ENCODE measurements around the gene ZSWIM3.

Gene ZSWIM3

DNA sequence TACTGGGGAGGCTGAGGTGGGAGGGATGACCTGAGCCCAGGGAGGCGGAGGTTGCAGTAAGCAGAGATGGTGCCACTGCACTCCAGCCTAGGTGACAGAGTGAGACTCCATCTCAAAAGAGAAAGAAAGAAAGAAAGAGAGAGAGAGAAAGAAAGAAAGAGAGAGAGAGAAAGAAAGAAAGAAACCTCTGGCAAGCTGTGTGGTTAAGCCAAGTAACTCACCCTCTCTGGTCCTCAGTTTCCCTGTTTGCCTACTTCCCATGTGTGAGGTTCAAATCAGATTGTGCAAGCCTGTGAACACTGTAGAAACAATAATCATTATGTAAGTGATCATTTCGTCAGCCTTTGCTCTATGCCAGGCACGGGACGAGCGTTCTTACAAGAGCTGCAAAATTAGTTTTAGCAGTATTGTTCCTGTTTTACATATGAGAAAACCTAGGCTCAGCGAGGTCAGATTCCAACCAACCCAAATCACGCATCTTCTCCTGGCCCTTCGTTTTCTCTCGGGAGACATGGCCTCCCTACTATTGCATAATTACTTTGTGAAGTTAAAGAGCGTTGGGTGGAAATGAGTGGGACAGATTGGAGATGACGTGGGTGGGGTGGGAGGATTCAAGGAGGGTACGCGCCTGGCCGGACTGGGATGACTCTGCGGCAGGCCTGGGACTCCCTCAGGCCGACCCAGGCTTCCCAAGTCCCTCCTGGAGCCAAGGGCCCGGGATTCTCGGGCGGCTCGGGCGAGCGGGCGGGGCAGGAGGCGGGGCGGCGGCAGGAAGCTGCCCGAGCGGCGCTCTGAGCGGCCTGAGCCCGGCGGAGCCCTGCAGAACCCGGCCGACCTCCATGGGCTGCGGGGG, 24.2 kb upstream of the ZSWIM3 start, which contains the start of gene SNX21:
Gene SNX21, plus strand, starts transcription at position 770 of the 853 bp plus-strand sequence. CDS start 121 bp downstream, outside the sequence.
- DNase-seq, result no peak

DNA sequence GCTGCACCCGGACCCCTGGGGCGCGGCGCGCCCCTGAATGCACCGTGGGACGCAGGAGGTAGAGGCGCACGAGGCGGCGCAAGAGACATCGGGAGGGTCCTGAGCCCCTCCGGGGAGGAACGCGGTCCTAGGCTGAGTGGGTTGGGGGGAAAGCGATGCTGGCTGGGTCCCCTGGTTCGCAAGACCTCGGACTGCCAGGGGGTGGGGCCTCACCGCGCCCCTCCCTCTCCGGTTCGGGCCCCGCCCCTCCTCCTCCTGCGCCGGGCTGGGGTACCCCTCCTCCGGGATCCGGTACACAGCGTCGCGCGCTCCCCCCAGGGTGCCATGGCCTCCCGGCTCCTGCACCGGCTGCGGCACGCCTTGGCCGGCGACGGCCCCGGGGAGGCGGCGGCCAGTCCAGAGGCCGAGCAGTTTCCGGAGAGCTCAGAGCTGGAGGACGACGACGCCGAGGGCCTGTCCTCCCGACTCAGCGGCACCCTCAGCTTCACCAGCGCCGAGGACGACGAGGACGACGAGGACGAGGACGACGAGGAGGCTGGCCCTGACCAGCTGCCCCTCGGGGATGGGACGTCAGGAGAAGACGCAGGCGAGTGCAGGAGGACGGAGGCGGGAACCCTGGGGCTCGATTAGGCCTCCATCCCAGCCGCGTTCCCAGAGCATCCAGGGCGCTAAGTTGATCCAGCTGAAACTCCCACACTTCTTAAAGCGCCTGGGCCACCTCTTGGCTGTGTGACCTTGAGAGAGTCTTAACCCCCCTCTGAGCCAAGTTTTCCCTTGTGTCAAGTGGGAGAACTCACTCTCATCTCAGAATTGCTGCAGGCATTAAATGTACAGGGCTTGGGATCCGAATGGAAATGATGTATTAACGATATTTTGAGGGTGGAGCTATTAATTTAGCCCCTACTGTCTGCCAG, 23.3 kb upstream of the ZSWIM3 start:
- peak; percentile 58 for DNase-seq

DNA sequence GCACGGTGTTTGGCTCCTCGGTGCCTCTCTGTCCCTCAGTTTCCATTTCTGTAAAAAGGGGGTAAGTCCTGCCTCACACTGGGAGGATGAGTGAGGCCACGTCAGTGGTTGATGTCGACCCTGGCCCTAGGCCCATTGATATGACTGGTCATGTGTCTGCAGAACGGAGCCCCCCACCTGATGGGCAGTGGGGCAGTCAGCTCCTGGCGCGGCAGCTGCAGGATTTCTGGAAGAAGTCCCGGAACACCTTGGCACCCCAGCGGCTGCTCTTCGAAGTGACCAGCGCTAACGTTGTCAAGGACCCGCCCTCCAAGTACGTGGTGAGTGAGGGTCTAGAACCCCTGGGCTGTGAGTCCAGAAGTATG, 22.6 kb upstream of the ZSWIM3 start:
- no peak for DNase-seq

DNA sequence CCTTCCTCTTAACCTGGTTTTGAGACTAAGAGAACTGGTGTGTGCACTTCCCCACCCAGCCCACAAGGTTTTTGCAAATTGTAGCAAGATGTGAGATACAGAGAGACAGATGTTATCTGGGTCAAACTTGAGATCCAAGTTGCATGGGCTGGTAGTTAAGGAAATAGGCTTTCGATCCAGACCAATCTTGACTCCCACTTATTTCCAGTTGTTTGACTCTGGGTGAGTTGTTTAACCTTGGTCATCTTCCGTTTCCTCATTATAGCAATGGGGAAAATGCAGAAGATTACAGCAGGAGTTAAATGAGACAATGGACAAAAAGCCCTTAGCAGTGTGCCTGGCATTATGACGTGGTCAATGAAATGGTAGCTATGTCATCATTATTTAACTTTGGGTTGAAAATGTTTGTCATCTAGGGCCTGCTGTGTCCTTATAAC, 22.1 kb upstream of the ZSWIM3 start:
- no peak for DNase-seq

DNA sequence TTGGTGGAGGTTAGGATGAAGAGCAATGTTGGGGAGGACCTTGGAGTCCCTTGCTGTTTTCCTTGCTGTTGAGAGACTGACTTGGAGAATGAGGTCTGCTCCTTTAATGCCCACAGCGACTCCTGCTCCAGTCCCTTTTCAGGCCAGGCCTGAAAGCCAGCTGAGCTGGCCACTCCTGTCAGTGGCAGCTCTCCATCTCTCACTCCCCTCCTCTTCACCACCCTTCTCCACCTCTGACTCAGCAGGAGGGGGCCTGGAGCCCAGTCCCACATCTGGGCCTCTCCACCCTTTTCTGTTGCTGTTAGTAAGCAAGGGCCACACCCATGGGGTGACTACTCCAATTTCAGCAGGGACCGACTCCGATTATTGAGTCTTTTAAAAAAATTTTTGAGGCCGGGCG, 21.6 kb upstream of the ZSWIM3 start:
- DNase-seq, result no peak

DNA sequence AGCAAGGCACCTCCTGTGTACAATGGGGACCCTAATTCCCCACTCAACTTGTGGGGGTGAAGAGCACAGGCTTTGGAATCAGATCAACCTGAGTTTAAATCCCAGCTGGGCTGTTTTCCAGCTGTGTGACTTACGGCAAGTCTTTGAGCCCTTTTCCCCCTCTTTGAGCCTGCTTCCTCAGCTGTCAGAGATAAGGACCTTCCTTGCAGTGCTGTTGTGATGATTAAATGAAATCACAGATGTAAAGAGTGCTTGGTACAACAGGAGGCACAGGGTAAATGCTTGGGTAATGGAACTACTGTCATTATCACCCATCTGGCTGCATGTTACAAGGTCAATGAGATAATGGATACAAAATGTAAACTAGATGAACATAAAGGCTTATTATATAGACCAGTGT, 20.6 kb upstream of the ZSWIM3 start:
- DNase-seq, result no peak

DNA sequence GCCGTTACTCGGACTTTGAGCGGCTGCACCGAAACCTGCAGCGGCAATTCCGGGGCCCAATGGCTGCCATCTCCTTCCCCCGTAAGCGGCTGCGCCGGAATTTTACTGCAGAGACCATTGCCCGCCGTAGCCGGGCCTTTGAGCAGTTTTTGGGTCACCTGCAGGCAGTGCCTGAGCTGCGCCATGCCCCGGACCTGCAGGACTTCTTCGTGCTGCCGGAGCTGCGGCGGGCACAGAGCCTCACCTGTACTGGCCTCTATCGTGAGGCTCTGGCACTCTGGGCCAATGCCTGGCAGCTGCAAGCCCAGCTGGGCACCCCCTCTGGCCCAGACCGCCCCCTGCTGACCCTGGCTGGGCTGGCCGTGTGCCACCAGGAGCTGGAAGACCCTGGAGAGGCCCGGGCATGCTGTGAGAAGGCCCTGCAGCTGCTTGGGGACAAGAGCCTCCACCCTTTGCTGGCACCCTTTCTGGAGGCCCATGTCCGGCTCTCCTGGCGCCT, 16.7 kb upstream of the ZSWIM3 start:
- no peak for DNase-seq

DNA sequence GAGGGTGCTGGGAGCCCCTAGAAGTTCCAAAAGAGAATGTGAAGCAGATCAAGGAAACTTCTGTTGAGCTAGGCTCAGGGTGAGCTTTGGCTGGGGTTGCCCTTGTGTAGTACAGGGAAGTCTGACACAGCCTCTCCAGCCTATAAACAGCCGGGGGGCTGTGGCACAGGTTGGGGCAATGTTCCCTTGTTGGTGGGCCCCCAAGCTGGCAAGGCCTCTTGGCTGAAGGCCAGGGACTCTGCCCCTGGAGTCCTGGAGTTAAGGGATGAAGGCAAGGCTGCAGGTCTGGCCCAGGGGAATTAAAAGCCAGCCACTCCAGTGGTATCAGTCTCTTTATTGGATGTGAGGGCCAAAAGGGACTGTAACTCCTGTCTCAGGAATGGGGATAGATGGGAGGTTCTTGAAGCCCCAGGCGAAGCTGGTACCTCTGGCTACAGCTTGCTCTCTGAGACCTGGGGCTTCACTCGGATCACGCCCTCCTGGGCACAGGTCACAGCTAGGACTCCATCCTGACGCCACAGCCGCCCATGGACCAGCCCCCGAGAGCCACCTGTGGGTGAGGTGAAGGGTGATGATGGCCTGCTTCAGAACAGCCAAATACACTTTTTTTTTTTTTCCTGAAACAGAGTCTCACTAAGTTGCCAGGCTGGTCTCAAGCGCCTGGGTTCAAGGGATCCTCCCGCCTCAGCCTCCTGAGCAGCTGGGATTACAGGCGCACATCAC, 15.8 kb upstream of the ZSWIM3 start:
- DNase-seq, result no peak

DNA sequence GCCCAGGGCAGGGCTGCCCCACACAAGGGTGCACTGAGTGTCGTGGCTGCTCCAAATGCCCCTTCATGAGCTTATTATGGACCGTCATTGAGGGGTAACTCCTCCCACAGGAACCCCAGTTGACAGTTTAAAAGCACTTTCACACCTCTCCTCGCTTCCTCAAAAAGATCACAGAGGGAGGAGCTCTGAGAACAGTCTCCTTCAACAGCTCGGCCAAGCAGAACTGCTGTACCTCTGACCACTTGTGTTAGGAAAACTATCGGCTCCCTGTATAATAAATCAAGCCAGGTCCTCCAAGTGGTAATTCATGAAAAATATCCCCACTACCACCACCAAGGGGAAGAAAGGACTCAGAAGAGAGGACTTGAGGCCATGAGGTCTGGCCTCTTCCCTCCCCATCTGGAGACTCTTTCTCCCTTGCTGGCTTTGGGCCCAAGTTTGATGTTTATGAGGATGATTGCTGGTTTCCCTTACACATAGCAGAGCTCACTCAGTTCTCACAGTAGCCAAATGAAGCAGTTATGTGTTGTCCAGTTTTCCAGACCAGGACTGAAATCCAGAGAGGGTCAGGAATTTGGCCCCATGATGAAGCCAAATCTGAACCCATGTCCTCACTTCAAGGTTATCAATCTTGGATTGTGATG, 15.1 kb upstream of the ZSWIM3 start:
- DNase-seq, result no peak

DNA sequence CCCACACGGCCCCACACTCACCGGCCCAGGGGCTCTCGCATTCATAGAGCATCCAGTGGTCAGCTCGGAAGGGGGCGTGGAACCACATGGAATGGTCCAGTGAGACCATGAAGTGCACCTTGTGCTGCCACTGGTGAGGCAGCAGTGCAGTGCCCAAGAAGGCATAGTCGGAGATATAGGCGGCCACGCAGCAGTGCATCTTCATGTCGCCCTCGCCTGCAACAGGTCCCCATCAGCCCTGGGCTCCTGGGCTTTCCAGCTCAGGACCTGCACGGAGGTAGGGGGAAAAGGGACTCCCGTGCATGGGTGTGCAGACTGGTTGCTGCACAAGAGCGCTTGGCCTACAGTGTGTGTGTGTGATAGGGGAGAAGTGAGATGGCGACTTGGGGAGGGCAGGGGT, 13.9 kb upstream of the ZSWIM3 start:
- no peak for DNase-seq

DNA sequence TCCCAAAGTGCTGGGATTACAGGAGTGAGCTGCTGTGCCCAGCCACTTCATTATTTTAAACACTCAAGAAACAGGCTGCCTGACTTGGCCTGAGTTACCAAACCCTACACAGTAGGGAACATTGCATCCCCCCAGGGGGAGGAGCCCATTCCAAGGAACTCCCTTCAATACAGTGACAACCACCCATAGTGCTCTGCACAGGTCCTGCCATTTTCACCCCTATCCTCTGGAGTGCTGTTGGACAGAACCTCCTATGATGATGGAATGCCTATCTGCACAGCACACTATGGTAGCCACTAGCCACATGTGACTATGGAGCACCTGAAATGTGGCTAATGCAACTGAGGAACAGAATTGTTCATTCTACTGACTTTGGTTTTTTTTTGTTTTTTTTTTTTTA, 12.0 kb upstream of the ZSWIM3 start:
- DNase-seq, result no peak

DNA sequence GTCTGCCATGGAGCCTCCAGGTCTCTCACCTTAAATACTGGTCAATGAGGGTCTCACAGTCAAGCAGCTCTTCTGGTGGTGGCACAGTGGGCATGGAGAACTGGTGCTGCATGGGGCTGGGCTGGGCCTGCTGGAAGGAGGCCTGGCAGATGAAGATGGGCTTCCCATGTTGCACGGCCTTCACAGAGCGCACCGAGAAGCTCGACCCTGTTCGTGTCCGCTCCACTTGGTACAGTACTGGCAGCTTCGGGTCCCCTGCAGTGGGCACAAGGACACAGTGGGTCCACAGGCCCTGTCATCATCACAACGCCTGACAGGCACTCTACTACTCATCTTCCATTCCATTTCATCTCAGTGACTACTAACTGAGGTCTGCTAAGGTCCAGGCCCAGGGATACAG, 9.0 kb upstream of the ZSWIM3 start:
- DNase-seq, result no peak

DNA sequence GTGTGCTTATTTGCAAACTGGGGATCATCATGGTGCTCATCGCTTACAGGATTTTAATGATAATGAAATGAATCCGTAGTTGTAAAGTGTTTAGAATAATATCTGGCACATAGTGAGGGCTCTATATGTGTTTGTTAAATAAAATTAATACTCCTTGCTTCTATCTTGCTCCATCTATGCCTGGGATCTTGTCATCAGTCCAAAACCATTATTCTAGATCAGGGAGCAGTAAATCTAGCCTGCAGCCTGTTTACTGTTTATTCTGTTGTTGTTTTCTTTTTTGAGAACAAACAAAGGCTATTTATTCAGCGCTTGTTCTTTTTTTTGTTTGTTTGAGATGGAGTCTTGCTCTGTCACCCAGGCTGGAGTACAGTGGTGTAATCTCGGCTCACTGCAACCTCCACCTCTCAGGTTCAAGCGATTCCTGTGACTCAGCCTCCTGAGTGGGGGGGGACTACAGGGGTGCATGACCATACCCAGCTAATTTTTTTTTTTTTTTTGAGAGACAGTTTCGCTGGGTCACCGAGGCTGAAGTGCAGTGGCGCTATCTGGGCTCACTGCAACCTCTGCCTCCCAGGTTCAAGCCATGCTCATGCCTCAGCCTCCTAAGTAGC, 8.3 kb upstream of the ZSWIM3 start:
- DNase-seq, result no peak

DNA sequence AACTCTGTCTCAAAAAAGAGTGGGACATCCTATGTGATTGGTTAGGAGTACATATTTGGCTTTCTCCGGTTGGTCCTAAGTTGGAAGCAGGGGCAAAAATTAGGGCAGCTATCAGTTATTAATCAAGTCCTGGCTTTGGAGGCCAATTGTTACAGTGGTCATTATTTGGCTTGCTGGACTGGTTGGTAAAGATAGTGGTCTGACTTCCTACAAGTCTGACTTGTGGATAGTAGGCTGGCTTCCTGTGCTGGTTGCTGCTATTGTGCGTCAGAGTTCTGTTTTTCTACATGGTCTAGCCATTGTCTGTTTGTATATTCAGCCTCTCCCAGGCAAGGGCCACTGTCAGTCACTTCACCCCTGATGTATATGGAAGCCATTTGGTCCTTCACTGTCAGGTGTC, 7.2 kb upstream of the ZSWIM3 start:
- no peak for DNase-seq

DNA sequence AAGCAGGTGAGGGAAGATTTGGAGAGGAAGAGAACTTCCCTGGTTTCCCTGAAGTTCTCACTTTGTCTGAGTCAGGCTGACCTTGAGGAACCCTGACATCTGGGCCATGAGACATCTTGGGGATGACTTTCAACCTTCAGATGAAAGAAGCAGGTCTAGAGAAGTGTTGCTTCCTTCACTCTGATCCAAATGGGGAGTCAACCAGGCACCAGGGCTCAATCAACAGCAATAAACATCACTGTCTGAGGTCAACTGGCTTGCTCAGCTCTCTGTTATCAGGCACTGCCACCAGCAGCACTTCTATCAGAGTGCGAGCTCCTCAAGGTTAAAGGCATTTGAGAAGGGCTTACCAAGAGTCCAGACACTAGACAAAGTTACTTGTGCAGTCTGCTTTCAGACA, 6.5 kb upstream of the ZSWIM3 start:
- DNase-seq, result no peak

DNA sequence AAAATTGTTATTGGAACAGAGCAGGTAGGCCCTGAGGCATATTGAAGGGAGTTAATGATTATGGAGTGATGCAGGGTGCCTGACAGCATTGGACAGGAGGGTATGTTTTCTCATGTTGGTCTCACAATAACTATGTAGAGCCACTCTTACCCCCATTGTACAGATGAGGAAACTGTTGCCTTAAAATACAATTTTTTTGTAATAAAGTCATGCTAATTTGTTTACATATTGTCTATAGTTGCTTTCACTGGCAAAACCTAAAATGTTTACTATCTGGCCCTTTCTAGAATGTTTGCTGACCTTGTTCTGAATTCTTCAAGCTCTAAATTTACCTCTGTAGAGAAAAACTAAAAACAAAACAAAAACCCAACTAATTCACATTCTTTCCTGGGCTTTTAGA, 5.9 kb upstream of the ZSWIM3 start:
- DNase-seq, result no peak

DNA sequence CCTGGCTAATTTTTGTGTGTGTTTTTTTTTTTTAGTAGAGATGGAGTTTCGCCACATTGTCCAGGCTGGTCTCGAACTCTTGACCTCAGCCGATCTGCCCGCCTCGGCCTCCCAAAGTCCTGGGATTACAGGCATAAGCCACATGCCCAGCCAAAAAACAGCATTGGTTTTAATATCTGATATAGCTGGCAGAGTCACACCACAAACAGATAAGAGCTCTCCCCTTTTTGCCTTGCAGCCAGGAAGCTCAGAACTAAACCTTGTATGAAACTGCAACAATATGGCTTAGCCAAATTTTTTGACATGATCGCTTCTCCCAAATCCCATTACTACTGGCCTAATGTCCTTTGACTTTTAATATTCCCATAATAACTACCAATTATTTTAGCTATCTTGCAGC, 5.1 kb upstream of the ZSWIM3 start:
- no peak for DNase-seq

DNA sequence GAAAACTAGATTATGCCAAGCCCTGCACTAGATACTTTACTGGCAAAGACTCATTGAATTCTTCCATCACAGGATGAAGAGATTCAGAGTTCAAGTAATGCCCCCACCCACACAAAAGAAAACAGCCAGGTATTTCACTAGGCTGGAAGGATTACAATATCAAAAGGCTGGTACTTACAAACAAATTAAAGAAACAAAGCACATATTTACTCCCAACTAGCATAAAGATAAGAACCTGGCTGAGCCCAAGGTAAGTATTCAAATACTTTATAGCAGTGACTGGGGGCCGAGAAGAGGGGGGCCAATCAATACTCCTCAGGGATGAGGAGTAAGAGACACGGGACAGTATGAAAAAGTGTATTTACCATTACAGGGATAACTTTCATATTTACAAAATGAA, 3.9 kb upstream of the ZSWIM3 start:
- no peak for DNase-seq

DNA sequence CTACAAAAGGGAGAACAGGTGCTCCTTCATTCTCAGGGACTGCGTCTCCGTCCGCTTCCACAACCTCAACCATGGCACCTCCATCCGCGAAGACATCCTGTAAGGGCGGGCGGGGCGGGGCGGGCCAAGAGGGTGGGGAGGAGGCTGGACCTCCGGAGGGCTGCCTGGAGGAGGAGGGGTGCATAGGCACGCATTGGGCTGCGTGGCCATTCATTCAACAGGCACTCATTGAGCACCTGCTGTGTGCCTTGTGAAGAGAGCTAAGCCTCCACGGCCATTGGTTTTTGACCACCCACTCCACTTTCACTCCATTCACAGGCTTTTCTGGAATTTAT, 435 bp downstream of the ZSWIM3 start:
- no peak for DNase-seq

DNA sequence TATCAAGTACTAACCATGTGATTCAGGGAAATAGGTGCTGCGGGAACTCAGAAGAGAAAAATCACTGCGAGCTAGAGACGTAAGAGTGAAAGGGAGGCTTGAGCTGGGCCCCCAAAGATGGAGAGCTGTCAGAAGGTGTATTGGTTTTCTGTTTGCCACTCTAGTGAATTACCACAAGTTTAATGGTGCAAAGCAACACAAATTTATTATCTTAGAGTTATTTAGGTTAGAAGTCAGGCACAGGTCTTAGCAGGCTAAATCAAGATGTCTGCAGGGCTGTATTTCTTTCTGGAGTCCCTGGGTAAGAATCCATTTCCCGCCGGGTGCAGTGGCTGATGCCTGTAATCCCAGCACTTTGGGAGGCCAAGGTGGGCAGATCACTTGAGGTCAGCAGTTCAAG, 2.5 kb downstream of the ZSWIM3 start:
- no peak for DNase-seq

DNA sequence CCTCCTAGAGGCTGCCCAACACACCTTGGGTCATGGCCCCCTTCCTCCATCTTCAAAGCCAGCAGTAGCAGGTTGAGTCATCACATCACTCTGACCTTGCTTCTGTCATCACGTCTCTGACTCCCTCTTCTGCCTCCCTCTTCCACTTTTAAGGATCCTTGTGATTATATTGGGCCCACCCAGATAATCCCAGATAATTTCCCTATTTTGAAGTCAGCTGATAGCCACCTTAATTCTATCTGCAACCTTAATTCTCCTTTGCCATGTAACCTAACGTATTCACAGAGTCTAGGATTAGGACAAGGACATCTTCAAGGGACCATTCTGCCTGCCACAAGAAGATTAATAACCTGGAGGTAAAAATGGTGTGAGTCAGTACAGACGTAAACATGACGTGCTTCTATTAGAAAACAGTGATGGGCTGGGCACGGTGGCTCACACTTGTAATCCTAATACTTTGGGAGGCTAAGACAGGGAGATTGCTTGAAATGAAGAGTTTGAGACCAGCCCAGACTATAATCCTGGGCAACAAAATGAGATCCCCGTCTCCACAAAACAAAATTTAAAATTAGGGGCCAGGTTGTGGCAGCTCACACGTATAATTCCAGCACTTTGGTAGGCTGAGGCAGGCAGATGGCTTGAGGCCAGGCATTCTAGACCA, 3.3 kb downstream of the ZSWIM3 start:
- DNase-seq, result no peak

All from CD4-positive, alpha-beta T cell treated with Interleukin-10 for 1 hour (primary cell).